NCI-H2171 treated with DMSO at 0.1 percent for 48 hours (cell line): Measurements from ENCODE around the gene ENKUR.
"Not testable (repeated sequence)": the region's sequence is repeated elsewhere in the genome, so short reads cannot be mapped to it uniquely, and the experiment has no call there.

Experiments
- DNase-seq: peaks from one replicate; lab custom pipeline; 2025; lab: John Stamatoyannopoulos, UW

The ENKUR gene

DNA sequence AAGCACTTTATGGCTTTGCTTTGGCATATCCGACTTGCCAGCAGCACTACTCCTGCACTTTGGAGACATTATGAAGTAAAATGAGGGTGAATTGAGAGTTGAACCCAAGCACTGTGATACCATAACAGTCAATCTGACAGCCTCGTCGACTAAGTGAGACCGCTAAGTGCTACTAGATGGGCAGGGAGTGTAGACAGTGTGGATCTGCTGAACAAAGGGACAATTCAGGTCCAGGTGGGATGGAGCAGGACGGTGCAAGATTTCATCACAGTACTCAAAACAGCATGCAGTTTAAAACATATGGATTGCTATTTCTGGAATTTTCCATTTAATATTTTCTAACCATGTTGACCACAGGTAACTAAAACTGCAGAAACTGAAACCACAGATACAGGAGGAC, 42.8 kb downstream of the ENKUR start:
- no peak for DNase-seq

DNA sequence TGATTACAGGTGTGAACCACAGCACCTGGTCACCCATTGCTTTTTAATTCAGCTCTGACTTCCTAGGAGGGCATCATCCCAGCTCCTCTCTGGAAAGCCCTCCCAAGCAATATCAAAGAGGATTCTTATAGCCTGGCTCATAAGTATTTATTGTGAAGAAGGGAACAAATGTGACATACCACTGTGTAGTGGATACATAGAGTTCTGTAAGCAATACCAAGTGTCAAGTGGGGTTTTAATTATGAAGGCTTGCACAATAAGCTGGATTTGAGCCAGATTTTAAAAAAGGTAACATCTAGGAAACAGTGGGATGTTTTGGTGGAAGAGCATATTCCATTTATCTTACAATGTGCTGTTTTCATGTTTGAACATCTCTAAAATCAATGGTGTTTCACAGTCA, 44.6 kb downstream of the ENKUR start:
- no peak for DNase-seq

DNA sequence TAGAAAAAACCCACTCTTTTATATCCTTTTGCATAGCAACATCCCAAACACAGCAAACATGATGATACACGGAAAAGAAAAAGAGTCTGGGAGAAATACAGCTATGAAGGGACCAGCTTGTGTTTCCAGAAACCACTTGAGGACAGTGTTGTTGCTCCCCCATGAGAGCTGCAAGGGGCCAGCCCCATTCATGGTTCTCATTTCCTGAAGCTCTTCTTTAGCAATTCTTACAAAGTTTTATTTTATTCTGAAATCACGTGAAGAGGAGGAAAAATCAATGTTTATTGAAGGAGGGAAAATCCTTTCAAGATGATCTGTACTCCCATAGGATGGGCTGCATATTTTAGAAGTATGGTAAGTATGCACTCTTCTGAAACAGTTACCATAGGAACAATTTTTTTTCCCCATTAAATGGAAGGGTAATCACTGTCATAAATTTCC, 46.1 kb downstream of the ENKUR start:
- DNase-seq: no peak

DNA sequence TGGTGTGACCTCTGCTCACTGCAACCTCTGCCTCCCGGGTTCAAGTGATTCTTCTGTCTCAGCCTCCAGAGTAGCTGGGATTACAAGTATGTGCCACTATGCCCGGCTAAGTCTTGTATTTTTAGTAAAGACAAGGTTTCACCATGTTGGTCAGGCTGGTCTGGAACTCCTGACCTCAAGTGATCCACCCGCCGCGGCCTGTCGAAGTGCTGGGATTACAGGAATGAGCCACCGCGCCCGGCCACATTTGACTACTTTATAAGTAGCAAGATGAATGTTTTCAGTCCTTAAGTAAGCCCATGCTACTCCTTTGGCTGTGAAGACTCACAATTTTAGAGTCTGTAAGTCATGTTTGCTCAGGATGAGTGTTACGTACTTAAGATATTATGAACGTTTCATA, 47.0 kb downstream of the ENKUR start:
- not testable (repeated sequence) for DNase-seq

DNA sequence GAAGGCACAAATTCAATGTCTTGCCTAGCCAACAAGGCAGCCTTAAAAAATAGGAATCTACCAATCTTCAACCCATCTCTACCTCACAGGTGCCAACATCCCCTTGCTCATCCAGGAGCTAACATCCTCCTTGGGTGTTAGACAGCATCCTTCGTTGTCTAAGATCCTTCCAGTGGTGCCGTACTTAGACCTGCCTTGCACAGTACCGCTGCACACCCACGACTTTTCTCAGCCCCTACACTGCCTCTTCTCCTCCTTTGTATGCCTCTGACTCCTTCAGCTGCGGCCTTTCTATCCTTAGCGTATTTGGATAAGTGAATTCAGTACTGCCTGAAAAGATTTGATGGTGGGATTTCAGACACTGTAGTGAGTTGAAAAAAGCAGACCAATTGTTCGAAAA, 47.6 kb downstream of the ENKUR start:
- no peak for DNase-seq

DNA sequence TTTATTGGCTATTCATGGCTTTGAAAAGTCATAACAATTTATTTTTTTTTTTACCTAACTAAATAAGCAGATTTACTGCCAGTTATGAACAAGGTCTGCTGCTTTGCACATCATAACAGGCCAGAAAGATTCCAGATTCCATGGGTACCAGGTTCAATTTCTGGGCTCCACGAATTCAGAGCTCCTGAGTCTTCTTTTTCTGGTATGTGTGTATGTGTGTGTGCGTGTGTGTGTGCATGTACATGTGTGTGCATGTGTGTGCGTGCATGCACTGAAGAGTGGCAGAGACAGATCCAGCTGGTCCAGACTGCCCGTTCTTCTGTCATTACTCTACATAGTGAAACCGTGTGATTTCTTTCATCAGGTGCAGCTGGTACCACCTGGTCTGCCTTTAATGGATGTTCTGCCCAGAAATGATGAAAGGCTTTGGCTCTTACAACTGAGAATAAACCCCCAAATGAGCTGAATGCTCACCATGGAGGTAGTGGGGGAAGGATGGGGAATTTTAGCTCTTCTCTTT, 48.9 kb downstream of the ENKUR start:
- no peak for DNase-seq

DNA sequence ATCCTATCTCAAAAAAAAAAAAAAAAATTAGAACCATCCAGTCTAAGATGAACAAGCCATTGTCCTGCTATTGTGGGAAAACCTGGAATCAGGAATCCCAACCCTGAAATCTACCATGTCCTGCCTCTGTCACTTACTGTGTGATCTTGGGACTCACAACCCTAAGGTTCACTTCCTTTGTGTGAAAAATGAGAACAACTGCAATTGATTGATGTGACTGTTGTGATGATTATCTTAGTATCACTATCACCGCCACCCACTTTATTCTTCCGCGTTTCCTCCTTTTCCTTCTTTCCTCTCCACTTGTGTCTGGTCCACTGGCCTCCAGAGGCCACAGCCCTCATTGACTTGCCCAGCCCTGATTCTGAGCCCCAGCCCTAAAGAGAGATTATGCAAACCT, 50.9 kb downstream of the ENKUR start:
- no peak for DNase-seq

DNA sequence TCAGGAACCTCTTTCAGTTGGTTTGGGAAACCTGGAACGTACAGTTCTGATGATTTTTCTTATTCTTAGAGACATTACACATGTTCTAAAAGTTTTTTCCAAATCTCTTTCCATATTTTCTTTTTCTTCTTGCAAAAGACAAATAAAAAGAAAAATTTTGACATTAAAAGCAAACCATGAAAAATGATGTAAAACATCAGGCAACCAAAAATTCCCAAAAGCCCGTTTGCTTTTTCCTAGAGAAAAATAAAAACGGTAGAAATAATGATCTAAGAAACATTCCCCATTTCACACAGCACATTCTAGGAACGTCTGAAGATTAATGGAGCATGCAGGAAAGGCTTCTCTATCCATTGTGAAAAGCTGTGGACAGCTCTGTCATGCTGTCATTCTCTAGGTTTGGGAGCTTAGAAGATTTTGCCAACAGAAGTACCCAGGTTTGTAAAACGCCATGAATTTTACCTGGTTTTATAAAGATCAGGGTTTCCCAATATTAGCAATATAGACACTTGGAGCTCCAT, 52.4 kb downstream of the ENKUR start:
- DNase-seq: no peak

DNA sequence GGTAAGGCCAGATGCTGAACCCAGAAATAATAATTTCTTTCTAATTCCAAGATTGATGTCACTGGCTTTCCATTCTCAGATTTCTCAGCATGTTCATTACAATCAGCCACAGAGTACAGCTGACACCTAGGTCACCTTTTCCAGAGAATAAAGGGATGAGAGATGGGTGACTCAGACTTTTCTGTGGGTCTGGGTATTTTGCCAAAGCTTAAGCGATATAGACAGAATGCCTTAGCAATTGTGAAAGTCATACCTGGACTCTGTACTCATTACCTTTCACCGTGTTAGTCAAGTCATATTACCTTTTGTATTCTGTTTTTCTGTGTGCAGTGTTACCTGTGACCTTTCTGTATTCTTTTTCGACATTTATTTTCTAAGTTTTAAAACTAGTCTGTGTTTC, 53.0 kb downstream of the ENKUR start:
- no peak for DNase-seq

DNA sequence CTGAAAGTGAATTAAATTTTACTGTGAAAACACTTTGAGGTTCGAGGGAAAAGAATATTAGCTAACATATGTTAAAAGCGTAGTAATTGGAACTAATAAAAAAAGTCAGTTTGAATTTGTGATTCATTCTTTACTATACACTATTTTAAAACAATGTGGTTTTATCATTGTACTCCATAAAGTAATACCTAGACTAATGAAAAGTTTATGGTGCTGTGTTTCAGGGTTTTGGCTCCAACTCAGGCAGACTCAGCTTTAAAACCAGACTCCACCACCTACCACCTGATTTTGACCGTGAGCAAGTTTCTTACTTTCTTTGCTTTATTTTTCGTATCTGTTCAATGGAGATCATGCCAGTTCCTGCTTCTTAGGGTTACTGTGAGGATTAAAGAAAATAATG, 54.4 kb downstream of the ENKUR start:
- DNase-seq: no peak

DNA sequence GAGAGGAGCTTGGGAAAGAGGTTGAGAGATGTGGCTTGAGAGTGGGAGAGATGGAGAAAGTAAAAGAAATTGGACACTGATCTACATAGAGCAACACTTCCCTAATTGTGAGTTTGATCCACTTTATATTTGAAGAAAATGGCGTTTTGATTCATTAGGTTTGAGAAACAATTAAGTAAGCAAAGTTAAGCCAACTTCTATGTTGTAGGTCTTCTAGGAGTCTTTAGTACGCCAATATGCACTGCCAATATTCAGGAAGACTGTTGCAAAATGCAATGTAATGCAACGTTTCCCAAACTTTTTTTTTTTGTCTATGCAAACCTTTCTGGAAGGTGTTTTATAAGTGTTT, 56.6 kb downstream of the ENKUR start:
- DNase-seq: no peak

DNA sequence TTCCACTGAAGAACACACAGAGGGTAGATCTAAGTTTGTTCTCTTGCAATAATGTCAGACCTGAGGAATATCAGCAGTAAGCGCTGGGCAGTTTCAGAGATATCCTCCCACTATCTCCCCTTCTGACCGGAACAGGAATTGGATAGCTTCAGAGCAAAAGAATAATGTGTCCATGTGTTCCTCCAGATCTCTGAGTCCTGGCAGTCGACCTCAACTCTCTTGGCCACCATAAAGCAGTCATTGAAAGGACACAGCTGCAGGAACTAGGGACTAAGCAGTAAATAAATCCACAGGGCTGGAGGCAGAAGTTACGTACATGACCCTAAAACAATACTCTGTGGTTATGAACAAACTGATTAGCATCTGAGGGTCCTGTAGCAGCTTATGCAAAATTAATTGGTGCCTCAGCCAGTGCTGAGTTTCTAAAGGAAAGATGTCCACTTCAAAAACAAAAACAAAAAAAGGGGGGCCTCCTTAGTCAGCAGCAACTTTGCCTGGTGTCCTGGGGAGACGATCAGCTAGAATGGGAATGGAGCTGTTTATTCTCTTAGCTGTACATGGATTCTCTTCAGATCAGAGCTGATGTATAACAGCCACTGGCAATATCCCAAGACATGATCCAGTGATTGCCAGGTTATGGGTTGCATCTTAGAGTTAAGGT, 57.1 kb downstream of the ENKUR start:
- DNase-seq: no peak

DNA sequence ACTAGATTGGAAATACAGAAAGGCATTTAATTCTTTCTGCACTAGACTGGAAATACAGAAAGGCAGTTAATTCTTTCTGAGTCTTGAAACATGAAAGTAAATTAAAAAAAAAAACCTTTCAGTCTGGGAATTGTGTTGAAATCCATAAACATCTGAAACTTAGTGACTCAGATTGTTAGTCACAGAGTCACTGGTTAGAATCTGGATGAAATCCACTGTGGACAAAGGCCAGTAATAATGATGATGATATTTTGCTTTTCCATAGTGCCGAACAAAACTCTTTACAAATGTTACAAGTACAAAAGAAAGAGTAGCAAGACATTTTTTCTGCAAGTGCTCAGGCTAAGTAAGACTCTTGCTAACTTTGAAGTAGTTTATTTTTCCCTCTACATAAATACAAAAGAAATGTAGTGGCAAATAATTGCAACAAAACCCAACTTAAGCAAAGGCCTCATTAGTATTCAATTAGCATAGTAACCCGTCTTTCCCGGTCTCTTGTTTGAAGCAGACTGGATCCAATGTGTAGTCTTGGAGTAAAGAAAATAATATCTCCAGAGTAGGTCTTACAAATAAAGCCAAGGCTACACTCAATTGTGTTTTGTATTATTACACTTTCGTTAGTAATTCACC, 57.8 kb downstream of the ENKUR start:
- no peak for DNase-seq

DNA sequence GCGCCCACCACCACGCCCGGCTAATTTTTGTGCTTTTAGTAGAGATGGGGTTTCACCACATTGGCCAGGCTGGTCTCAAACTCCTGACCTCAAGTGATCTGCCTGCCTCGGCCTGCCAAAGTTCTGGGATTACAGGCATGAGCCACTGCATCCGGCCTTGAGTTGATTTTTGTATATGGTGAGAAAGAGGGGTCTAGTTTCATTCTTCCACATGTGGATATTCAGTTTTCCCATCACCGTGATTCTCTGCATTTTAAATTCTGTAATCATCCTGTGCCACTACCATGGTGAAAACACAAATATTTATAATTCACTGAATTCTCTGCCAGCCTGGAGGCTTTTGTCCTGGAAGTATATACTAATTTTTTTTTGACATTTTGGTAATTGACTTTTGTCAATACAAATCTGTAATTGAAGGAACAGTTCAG, 58.3 kb downstream of the ENKUR start:
- DNase-seq: not testable (repeated sequence)

DNA sequence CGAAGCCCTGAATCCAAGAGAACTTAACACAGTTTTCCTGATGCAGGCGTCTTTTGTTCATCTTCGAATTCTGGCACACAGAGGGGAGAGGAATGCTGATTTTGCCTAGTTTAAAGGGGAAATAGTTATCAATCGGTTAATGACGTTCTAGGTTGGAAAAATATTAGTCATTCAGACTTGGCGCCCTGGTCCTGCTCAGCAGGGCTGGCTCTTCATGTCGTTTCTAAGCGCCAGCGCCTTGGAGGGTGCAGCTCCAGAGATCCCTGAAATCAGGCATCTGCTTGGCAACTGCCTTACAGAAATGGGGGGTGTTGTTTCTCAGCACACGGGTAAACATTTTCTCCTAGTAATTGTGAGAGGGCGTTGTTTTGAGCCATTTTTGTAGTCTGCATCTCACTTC, 62.3 kb downstream of the ENKUR start:
- DNase-seq: no peak

DNA sequence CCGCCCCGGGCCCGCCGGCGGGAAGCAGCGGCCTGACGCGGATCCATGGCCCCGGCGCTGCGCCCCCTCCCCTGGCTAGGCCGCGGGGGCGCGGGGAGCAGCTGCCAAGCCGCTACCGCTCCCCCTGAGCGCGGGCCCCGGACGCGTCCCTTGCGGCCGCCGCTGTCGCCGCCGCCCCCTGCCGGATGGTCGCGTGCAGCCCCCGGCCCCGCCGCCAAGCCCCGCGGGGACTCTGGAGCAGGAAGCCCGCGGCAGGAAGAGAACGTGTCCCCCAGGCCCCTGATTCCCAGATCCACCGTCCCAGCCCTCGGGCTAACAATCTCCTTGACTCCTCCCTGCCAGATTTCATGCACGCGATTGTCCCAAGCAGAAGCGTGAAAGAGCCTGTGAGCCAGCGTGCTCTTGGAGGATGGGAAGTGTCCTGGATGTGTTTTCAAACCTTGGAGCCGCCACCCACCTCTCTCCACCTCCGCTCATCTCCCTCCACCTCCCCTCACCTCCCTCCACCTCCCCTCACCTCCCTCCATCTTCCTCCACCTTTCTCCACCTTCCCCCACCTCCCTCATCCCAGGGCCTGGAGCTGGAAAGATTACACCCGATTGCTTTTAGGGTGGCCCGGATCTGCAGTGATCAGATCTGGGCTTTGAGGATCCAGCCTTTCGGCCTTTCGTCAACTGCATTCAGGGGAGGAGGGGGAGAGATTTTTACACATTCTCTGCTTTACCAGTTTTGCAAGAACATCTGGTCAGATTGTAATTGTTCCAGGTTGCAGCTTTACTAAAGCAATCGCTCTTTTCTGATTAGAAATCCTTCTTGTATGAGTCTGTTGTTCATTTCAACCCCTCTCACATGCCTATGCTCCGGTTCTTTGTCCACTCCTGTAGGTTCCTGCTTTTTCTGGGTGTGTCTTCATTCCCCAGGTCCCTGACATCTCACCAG, 63.0 kb downstream of the ENKUR start:
- DNase-seq: peak; percentile 70

DNA sequence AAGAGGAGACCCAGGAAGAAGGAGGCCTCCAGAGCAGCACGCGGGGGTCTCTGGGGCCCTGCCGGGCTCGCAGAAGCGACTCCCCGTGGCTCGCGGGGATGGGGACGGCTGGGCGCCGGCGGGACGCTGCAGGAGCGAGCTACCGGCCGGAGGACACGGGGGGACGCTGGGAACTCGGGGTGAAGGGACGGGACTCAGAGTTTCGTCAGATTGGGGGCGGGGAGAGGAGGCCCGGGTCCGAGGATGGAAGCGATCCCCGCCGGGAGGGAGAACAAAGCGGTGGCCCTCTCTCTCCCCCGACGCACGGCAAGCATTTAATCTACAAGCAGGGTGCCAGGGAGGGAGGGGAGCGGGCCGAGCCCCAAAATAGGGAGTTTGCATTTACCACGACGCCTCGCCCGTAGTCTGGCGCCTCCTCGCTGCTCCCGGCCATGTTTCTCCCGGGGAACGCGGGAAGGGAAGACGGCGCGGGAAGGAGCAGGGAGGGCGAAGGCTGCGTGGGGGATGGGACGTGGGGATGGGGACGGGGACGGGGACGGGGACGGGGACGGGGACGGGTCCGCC, 63.7 kb downstream of the ENKUR start, which contains the start of gene PRTFDC1:
Gene PRTFDC1, minus strand, starts transcription at position 464 of the 564 bp plus-strand sequence. Its CDS starts 31 bp downstream, at position 433.
- DNase-seq: peak; percentile 58

DNA sequence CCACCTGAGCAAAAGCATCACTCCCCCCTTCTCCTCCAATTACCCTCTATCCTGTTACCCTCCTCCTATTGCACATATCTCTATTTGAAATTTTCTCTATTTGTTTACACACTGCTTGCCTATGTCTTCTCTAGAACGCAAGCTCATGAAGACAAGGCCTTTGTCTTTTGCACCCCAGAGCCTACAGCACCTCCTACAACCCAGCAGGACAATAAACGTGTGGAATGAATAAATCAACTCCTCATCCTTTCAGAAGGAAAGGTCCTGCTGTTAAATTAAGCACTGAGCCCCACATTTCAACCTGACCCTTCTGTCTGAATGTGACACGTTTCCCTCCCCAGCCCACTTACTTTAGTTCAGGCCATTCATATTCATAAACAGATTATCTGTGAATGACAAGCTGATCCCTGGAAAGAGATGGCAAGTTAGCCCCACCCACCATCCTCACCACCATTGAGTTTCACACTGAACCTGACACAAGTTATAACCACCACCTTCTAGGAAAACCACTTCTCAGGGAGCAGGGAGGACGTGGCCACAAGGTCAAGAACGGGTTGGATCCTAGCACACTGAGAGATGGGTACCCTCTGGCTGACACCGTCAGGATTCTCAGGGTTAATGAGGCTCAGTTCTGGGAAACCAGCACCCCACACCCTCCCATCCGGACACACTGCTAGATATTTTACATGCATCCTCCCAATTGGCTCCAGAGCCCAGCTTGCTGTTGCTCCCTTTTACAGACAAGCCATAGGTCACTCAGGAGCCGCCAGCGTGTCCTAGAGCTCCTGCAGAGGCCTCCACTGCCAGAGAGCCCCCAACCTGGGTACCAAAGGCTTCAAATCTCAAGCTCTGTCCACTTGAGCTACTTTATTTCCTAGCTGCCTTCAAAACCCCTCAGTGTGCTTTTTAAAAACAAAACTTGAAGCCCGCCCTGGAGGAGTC, 64.5 kb downstream of the ENKUR start:
- DNase-seq: peak; percentile 7

DNA sequence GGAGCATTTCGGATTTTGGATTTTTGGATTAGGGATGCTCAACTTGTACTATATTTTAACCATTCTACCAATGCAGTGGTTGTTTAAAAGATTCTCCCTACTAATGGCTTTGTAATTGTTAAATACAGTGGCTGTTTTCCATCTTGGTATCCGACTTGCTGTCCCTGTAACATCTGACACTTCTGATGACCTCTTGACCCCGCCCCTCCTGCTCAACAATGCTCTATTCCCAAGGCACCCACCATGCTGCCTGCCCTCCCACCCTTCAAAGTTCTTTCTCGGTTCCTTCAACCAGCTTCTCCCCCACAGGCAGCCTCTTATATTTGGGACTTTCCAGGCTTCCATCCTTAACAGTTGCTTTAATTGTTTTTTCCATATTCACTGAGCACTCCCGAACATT, 65.5 kb downstream of the ENKUR start:
- no peak for DNase-seq

DNA sequence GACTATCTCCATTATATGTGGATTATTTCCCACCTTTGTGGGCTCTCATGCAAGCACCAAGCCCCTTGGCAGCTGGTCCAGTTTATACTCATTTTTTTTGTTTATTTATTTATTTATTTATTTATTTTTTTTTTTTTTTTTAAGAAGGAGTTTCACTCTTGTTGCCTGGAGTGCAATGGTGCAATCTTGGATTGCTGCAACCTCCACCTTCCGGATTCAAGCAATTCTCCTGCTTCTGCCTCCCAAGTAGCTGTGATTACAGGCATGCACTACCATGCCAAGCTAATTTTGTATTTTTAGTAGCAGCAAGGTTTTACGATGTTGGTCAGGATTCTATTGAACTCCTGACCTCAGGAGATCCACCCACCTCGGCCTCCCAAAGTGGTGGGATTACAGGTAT, 66.3 kb downstream of the ENKUR start:
- no peak for DNase-seq
